ENCODE data around the gene TNFRSF14. TPM values are rescaled to one million over a fixed set of nuclear protein-coding genes. Genes with fewer than 3 reads are reported as not detected.
"Not testable (repeated sequence)": the region's sequence is repeated elsewhere in the genome, so short reads cannot be mapped to it uniquely, and the experiment has no call there.

Gene TNFRSF14
- polyA plus RNA-seq, 12 donors = 7.3 to 79.5 (median 11.0) TPM; not detected in 1

DNA sequence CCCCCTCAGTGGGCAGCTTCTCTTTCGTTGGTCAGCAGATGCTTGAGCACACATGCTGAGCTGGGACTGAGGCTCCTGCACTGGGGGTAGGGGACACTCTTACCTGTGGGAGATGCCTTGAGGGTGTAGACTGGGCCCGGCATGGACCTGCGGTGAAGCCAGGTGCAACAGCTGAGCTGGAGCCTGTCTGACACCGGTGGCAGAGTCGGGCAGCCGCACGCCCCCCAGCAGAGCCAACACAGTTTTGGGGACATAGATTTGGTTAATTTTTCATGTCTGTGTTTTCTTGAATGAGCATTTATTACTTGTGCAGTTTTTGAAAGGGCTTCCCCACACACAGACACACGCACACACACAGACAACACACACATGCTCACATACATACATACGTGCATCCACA lies 20.2 kb upstream of the TNFRSF14 start:
- DNase-seq = no peak

DNA sequence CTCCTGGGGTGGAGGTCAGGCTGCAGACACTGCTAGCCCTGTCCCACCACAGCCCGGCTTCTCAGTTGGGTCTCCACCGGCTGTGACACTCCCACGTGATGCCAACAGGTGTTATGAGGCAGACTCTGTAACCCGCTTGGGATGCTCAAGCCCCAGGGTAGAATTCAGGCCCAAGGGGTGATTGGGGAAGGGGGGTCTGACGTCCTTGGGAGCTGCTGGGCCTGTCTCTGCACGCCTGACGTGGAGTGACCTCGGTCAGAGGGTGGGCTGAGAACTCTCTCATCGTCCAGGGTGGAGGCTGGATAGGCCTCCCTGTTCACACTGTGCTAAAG lies 18.4 kb upstream of the TNFRSF14 start:
- no peak for DNase-seq

DNA sequence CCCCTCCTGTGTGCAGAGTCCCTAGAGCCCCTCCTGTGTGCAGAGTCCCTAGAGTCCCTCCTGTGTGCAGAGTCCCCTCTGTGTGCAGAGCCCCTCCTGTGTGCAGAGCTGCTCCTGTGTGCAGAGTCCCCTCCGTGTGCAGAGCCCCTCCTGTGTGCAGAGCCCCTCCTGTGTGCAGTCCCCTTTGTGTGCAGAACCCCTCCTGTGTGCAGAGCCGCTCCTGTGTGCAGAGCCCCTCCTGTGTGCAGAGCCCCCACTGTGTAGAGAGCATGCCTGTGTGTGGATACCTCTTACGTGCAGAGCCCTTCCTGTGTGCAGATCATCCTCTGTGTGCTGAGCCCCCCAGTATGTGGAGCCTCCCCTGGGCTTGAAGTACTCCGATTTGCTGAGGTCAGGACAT lies 17.8 kb upstream of the TNFRSF14 start:
- no peak for DNase-seq

DNA sequence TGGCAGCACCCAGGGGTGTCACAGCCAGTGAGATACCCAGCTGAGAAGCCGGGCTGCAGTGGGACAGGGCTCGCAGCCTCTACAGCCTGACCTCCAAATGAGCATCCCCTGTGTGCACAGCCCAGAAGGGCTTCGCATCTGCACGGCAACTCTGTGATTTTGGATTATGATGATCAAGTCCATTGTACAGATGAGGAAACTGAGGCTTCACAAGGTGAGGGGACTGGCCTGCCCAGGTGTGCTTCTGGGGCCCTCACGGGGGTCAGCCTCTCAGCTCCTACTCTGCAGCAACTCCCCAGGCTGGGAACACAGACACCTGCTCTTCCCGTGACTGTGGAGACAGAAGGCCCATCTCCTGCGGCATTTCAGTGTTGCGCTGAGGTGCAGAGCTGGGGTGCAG lies 17.3 kb upstream of the TNFRSF14 start:
- no peak for DNase-seq

DNA sequence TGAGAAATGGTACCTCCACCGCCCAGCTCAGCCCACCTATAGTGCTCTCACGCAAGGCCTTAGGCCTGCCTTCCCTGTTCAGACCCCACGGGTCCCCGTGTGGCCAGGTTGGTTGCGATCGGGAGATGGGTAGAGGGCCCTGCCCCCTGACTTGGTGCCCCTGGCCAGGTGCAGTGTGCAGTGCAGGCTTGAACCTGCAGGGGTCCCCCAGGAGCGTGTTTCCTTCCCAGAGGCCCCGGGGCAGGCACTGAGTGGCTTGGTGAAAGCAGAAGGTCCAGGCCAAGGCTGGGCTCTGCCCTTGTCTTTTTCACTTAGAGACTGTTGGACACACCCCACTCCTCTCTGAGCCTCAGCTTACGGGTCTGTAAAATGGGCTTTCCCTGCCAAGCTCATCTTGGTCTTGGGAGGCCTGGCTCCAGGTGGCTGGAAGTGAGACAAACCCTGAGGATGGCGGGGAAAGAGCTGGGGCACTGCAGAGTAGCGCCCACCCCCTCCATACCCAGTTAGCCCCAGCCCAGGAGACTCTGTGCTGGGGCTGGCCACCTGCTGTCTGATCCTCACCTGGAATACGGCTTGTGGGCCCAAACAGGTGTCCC lies 16.8 kb upstream of the TNFRSF14 start:
- DNase-seq = no peak

DNA sequence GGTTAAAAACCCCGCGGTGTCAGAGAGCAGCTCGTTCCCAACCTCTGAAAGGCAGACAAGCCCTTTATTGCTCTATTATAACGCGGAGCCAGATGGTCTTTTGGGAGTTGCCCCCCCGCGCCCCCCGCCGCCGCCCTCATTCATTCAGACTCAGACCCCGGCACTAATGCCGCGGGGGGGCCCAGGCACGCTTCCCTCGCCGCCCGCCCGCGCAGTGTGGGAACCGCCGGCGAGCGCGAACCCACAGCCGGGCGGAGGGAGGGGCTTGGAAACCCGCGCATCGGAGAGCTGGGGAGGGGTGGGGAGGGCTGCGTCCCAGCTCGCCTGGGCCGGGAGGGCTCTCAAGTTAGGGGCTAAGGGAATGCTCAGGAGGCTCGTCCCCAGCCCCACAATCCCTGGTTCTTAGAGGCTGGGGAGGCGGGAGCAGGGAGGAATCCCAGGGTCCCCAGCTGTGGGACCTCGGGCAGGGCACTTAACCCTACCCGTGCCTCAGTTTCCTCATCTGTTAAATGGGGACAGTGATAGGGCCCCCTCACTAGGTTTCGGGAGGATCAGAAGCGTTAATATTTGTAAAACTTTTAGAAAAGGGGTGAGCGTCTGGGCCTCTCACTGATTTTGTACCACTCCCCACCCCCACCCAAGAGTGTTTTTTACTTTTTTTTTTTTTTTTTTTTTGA lies 15.2 kb upstream of the TNFRSF14 start:
- no peak for DNase-seq

DNA sequence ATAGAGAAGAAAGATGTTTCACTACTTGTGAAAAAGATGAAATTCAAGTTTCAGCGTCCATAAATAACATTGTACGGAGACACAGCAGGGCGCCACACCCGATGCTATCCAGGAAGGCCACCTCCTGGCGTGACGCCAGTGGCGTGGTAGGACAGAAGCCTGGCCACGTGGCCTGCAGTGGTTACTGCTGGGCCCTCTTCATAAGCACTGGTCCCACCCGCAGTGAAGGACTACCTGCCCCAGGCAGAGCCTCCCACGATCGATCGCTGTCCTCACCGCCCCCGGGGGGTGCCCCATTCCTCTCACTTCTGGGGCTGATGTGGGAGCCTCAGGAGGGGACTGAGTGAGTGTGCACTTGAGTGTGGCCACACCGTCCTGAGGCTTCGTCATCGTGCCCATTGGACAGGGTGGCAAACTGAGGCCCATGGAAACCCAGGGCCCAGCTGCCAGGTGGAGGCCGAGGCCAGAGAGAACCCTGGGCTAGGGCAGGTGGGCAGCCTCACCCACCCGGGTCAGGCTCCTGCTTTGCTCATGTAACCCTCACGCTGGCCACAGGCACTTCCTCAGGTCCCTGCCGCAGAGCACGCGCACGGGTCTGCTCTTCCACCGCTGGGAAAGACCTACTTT lies 14.4 kb upstream of the TNFRSF14 start:
- DNase-seq = no peak

DNA sequence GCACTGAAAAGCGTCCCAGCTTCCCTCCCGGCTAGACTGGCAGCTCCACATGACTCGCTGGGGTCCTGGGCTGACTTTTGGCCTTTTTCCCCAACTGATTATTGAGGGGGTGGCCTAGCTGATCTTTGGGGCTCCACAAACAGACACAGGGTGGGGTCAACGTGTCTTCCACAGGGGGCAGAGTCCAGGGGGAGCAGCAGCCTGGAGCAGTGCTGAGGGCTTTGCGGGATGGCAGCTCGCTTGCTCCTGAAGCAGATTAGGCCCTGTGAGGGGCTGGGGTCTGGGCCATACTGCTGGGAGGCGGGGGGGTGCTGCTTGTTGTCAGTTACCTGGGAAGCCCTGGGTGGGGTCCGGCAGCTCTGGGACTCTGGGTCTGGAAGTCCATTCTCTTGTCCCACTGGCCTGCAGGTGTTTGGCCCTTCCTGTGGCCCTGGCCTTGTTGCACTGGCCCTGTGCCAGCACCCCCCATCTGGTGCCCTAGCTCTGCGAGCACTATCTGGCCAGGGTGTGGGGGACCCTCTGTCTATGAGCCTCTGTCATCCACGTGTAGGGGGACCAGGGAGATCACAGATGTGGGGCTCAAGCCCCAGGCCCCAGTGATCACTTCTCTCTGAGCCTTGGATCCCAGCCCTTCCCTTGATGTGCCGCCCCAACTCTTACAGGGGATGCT lies 13.8 kb upstream of the TNFRSF14 start:
- no peak for DNase-seq

DNA sequence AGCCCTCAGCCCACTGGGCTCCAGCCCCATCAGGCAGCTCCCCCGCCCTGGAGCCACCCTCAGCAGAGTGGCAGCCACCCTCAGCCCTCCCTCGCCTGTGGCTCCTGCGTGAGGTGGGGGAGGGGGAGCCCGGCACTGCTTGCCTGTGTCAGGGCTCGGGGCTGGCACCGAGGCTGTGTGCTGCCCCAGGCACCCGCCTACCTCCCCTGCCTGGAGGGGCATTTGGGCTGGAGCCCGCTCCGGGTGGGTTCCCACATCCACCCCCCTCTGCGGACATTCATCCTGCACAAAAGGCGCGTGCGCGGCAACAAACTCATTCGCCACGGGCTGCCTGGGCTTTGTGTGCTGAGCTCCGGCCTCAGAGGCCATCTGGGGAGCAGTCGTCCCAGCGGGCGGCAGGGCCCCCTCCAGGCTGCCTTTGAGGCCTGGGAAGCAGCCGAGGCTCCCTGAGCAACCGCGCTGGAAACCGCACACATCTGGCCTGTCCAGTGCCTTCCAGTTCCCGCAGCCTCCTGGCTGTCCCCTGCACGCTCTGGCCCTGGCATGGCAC lies 12.6 kb upstream of the TNFRSF14 start:
- no peak for DNase-seq

DNA sequence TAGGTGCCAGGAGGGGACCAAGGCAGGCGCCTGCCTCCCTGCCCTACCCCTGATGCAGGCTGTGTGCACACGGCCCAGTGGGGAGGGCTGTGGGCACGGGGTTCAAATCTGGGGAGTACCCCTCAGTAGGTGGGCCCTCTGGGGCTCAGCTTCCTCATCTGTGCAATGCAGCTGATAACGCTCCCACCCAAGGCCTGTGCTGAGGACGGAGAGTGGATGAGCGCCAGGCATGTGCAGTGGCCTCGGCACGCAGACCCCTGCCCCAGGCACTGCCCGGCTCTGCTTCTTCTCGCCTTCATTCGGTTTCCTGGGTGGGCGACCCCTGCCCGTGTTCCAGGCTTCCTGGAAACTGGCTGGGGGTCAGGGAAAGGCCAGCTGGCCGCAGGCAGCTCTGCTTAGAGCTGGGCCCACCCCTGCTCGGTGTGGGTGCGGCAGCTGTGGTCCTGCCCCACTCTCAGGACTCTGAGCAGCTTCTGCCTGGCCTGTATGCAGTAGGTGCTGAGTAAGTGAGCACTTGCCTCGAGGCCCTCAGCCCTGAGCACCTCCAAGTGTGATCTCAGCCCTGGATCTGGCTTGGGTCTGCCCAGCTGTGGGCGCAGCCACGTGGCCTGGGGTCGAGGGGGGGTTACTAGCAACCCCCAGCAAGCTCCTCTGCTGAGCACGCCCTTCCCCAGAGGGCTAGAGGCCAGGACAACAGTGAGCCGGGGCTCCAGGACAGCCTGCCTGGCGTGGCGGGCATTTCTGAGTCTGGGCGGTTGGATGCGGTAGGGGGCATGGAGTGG lies 11.9 kb upstream of the TNFRSF14 start:
- DNase-seq = no peak

DNA sequence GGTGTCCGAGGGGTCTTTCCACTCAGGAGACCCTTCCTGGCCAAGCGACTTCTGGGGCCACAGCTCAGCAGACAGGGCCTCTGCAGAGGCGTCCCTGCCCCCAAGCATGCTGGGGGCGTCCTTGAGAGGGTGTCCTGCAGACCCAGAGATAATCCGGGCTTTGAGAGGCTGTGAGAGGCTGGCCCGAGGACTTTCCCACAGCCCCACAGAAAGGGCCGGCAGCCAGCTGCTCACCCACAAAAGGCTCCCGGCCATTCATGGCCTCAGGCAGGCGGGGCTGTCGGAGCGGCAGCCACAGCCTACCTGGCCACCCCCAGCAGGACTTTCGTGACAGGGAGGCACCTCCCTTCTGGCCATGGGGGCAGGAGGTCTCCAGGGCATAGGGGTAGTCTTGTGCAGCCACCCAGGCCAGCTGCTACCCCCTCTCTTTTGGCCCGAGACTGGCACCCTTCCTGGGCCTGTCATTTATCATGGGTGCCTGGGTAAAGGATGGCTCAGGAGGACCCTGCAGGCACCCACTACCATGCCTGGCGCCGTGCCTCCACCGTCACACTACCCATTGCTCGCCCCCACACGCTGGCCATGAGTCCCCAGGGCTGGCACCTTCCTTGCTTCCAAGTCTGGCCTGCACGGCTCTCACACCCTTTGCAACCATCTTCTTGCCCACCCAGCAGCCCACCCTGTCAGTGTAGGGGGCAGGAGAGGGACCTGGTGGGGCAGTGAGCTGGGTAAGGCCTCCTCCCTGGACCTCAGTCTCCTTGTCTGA lies 11.1 kb upstream of the TNFRSF14 start:
- no peak for DNase-seq

DNA sequence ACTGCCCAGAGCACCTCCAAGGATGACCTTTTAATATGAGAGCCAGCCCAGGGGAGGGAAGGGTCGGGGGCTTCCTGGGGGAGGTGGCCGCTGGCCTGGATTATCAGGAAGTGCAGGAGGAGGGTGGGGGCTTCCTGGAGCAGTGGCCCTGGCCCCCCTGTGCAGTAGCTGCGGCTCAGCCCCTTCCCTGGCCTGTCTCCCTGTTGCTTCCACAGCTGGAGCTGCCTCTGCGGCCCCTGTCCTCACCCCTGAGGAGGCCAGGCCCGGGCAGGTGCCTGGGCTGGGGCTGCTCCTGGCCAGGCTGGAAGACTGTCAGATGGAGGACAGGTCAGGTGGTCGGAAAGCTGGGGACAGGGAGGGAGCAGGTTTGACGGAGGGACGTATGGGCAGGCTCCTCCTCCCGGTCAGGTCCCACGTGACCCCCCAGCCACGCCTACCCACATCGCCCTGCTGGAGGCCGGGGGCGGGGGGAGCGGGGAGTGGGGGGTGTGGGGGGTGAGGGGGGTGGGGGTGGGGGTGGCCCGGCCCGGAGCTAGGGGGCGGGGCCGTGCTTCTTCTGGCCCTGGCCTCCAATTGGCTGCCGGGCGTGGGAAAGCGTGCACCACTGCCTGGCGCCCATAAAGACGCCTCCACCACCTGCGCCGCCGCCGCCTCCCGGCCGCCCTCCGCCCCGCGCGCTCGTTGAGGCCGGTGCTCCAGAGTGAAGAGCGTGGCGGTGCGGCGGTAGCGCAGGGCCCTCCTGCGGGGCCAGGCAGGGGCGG lies 10.2 kb upstream of the TNFRSF14 start:
- DNase-seq = peak; percentile 57

DNA sequence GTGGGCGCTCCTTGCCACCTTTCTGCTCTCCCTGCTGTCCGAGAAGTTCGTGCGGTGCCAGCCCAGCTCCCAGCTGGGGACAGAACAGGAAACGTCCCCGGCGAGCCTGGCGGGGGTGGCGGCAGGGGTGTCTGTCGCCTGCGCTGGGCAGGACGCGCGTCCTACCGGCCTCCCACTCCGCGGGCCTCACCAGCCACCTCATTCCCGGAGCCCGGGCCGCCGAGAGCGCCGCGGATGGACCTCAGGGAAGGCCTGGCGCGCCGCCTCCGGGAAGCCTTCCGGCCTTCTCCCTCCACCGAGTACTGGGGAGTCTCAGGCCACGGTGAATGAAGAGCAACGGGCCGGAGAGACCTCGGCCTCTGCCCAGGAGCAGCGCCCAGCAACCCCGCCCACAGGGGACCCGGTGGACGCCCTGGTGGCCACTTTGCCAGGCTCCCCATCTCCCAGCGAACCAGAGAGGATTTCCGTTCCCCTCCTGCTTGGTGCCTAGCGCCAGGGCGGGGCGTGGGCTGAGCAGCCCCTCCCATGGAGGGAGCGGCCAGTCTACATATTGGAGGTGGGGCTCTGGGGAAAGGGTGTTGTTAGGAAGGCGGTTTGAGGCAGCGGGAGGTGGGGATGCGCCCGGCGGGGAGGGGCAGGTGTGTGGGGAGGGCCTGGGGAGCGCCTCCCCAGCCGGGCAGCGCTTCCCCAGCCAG lies 9.5 kb upstream of the TNFRSF14 start:
- peak; percentile 57 for DNase-seq

DNA sequence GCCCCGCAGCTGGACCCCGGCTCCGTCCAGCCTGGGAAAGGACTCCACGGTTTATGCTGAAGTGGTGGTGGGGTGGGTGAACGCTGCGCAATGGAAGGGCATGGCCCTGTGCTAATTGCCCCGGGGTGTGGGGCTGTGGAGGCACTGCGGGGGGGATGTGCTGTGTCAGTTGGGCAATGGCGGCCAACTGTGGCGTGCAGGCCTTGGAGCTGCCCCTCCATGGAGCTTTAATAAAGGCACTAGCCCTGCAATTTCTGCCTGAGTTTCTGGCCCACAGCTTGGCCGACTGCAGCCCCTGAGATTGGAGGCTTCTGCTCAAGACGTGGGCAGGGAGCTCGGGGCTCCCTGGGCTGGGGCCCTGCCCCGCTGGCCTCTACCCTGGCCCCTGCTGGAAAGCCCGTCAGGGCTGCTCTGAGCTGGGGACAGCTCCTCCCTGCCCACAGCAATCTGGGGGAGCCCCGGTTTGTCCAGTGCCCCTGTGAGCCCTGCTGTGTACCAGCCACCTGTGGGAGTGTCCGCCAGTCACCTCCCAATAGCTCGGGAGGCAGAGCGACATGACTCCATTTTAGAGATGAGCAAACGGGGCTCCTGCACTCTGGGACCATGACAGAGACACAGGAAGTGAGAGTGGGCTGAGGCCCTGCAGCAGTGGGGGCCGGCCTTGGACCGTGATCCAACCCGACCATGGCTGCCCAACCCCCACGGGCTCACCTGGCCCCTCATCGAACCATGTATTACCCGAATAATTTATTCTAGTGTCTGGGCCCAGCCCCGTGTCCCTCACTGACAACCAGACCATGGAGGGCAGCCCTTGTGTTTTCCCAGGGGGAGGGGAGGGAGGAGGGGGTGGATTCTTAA lies 8.7 kb upstream of the TNFRSF14 start:
- no peak for DNase-seq

DNA sequence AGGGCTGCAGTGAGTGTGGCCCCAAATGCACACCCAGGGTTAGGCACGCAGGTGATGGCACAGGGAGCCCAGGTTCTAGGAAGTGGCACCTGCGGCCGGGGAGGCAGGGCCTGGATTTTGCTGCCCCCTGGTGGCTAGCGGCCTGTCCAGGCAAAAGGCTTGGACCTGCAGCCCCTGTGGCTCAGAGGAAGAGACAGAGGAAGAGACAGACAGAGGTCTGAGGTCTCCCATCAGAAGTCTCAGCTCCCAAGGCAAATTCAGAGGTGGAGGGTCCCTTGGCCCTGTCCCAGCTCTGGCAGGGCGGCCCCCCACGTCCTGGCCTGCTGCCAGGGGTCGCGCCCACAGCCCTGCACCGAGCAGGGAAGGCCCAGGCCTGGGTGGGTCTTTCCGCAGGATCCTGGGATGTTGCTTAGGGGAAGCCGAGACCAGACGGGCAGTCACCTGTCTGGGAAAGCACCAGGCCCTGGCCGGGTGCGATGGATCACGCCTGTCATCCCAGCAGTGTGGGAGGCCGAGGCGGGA lies 8.0 kb upstream of the TNFRSF14 start:
- peak; percentile 80 for DNase-seq

DNA sequence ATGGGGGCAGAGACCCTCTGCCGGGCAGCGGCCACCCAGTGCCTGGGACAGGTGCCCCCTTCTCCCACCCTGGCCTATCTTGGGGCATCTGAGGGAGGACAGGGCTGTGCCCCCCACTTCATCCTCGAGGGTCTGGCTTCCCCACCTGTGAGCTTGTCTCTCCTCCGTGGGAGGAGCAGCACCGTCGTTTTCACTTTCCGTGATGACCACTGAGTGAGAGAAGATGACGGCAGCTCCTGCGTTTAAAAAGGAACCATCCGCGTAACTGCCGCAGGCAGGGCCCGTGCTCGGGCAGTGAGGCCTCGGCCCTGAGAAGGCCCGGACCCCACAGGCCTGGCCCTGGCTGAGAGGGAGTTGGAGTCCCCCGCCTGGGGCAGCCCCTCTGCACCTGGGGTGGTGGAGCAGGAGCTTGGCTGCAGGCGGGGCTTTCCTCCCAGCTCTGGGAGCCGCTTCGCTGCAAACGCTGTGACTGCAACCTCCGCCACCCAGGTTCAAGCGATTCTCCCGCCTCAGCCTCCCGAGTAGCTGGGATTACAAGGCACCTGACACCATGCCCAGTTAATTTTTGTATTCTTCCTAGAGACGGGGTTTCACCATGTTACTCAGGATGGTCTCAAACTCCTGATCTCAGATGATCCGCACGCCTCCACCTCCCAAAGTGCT lies 6.7 kb upstream of the TNFRSF14 start:
- not testable (repeated sequence) for DNase-seq

DNA sequence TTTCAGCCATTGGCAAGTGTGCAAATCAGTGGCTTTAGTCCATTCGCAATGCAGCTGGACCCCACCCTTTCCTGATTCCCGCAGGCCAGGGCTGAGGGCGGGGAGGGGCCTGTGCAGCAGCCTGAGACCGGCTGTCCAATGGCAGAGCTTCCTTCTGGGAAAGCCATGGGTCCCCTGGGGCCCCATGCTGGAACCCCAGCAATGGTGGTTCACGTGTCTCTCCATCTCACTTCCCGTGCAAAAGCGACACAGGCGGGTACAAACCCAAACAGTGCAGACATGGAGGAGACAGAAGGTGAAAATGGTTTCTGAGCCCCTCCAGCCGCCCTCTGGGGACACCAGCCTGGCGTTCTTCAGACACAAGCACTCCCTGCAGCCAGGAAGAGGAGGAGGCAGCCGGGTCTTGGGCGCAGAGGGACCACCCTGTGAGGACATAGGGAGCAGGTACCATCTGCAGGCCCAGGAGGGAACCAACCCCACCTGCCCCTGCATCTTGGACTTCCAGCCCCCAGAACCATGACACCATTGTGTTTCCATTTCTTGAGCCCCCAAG lies 5.8 kb upstream of the TNFRSF14 start:
- DNase-seq = not testable (repeated sequence)
